PC-3 (cell line): ENCODE results near the gene SLC16A3. TPM values are rescaled to one million over a fixed set of nuclear protein-coding genes. Genes with fewer than 3 reads are reported as not detected.

ENCODE experiments used
- ATAC-seq: fragments of 200-7000 bp; cut with Tn5 transposase; 2 replicates; pipeline ENCODE4 v1.9.1; 2020; ENCODE audit warnings: mild to moderate bottlenecking, moderate library complexity
- BruUV-seq: library from RNA; stranded (reverse); fragments of 400-500 nt; replicated peaks from 2 replicates; lab custom pipeline; 2021; lab: Mats Ljungman, UMichigan
- CTCF ChIA-PET: fragments of 300-600 bp; sonication (Branson Sonifier 250); formaldehyde crosslinking; loops from one replicate; lab custom pipeline; 2022; ENCODE audit warnings: antibody characterized with exemption; lab: Charles Lee
- POLR2A ChIA-PET: fragments of 300-600 bp; sonication (Branson Sonifier 250); formaldehyde crosslinking; loops from one replicate; lab custom pipeline; 2022; ENCODE audit warnings: antibody characterized with exemption; ENCODE audit not compliant: unreplicated experiment; lab: Charles Lee
- DNase-seq: peaks from one replicate; pipeline ENCODE4 v3.0.0-alpha.2; 2015
- H2AFZ ChIP-seq: fragments of 300-600 bp; sonication (generic); 2 replicates; pipeline ENCODE4 v1.6.0; 2016; ENCODE audit warnings: antibody characterized with exemption, low read length
- H3F3A ChIP-seq: fragments of 300-600 bp; sonication (generic); one replicate; pipeline ENCODE4 v1.6.0; 2017; ENCODE audit warnings: antibody characterized with exemption, low read length, control low read depth, mild to moderate bottlenecking; ENCODE audit not compliant: unreplicated experiment
- H3K27ac ChIP-seq: fragments of 300-600 bp; sonication (generic); 2 replicates; pipeline ENCODE4 v1.5.1; 2016; ENCODE audit warnings: mild to moderate bottlenecking, low read length
- H3K27me3 ChIP-seq: fragments of 300-600 bp; sonication (generic); 2 replicates; pipeline ENCODE4 v1.6.1; 2016; ENCODE audit warnings: low read length, mixed read lengths
- H3K36me3 ChIP-seq: fragments of 300-600 bp; sonication (generic); 2 replicates; pipeline ENCODE4 v1.6.1; 2016; ENCODE audit warnings: low read depth, mixed run types, low read length, mixed read lengths
- H3K4me1 ChIP-seq: fragments of 300-600 bp; sonication (generic); 2 replicates; pipeline ENCODE4 v1.5.1; 2016; ENCODE audit warnings: low read length; ENCODE audit not compliant: insufficient read depth
- H3K4me2 ChIP-seq: fragments of 300-600 bp; sonication (generic); 2 replicates; pipeline ENCODE4 v1.6.0; 2016; ENCODE audit warnings: low read length
- H3K4me3 ChIP-seq: fragments of 300-600 bp; sonication (generic); 2 replicates; pipeline ENCODE4 v1.5.1; 2016; ENCODE audit warnings: mild to moderate bottlenecking, low read length, mixed read lengths
- H3K79me2 ChIP-seq: fragments of 300-600 bp; sonication (generic); 2 replicates; pipeline ENCODE4 v1.6.1; 2017; ENCODE audit warnings: low read length, mixed read lengths
- H3K9ac ChIP-seq: fragments of 300-600 bp; sonication (generic); 2 replicates; pipeline ENCODE4 v1.6.0; 2016; ENCODE audit warnings: mild to moderate bottlenecking, low read length
- H3K9me2 ChIP-seq: fragments of 300-600 bp; sonication (generic); replicated peaks from 2 replicates; pipeline ENCODE4 v1.6.1; 2016; ENCODE audit warnings: mixed run types, low read length, mixed read lengths
- H3K9me3 ChIP-seq: fragments of 300-600 bp; sonication (generic); 2 replicates; pipeline ENCODE4 v1.6.1; 2016; ENCODE audit warnings: low read length, mixed read lengths
- H4K20me1 ChIP-seq: fragments of 300-600 bp; sonication (generic); 2 replicates; pipeline ENCODE4 v1.6.1; 2016; ENCODE audit warnings: low read length, mixed read lengths
- EZH2 ChIP-seq: fragments of 300-600 bp; sonication (generic); IDR thresholded peaks from one replicate; pipeline ENCODE4 v1.6.1; 2017; ENCODE audit warnings: antibody characterized with exemption, mild to moderate bottlenecking, low read length; ENCODE audit not compliant: unreplicated experiment
- EZH2phosphoT487 ChIP-seq: fragments of 300-600 bp; sonication (generic); IDR thresholded peaks from 2 replicates; pipeline ENCODE4 v1.6.1; 2018; ENCODE audit warnings: mild to moderate bottlenecking, antibody characterized with exemption, low read length, borderline replicate concordance
- intact Hi-C: fragments of 100-400 bp; cut with micrococcal nuclease; formaldehyde crosslinking; loops from 2 replicates; pipeline ENCODE4 v1.9.0; 2023
- total RNA-seq: library from RNA; depleted of rRNA; stranded (reverse); fragments of >200 nt; gene quantifications from 2 replicates; pipeline ENCODE4 v1.2.3, GENCODE V29; 2014
- TF ChIP-seq, protein P1 (sequence below): fragments of 300-600 bp; sonication (generic); conservative IDR thresholded peaks from 2 replicates; pipeline ENCODE4 v1.5.1; 2017; ENCODE audit warnings: antibody characterized with exemption, low read depth, mild to moderate bottlenecking, low read length

SLC16A3 gene
- total RNA-seq, 1 experiment from 2014 or later = 286 TPM

DNA sequence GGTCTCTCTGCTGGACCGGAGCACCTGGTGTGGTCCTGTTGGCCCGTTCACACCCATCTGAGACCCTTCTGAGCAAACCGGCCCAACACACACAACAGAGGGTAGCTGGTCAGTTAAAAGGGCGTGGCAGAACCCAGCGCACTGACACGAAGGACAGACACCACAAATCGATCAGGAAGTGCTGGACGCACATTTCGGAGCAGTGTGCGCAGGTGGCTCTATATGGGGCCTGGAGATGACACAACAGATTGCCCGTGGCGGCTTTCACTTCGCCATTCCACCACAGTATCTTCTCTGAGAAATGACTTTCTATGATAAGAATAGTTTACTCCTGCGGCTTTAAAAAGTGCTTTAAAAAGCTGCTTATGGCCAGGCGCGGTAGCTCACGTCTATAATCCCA lies 28.7 kb upstream of the SLC16A3 start:
- peaks cover 1% of the 10 kb centered on the region; the same call in 1 of the 2 replicates for H3K36me3 ChIP-seq
- ChIA-PET POLR2A (no interaction called here), CTCF (no interaction called here)
- no TSS peak for BruUV-seq
- no peak overlapping the region for H3K4me2 ChIP-seq
- no peaks in the 10 kb centered on the region for H3K9me2 ChIP-seq
- H3K27me3 ChIP-seq = no peaks in the 10 kb centered on the region
- no peaks in the 10 kb centered on the region for H4K20me1 ChIP-seq
- peaks cover 9% of the 10 kb centered on the region for H3K4me1 ChIP-seq
- H2AFZ ChIP-seq = no peak overlapping the region
- H3K4me3 ChIP-seq = no peak overlapping the region
- DNase-seq (no peak), ATAC-seq (no peak)
- H3K79me2 ChIP-seq = peaks cover 9% of the 10 kb centered on the region; the same call in 1 of the 2 replicates
- H3K9me3 ChIP-seq = no peaks in the 10 kb centered on the region
- TF ChIP-seq, protein P1, sequence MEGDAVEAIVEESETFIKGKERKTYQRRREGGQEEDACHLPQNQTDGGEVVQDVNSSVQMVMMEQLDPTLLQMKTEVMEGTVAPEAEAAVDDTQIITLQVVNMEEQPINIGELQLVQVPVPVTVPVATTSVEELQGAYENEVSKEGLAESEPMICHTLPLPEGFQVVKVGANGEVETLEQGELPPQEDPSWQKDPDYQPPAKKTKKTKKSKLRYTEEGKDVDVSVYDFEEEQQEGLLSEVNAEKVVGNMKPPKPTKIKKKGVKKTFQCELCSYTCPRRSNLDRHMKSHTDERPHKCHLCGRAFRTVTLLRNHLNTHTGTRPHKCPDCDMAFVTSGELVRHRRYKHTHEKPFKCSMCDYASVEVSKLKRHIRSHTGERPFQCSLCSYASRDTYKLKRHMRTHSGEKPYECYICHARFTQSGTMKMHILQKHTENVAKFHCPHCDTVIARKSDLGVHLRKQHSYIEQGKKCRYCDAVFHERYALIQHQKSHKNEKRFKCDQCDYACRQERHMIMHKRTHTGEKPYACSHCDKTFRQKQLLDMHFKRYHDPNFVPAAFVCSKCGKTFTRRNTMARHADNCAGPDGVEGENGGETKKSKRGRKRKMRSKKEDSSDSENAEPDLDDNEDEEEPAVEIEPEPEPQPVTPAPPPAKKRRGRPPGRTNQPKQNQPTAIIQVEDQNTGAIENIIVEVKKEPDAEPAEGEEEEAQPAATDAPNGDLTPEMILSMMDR = no peak
- TF ChIP-seq EZH2phosphoT487 (no peak), EZH2 (no peak)
- no peak overlapping the region for H3K27ac ChIP-seq
- H3F3A ChIP-seq = no peaks in the 10 kb centered on the region
- H3K9ac ChIP-seq = no peak overlapping the region
- intact Hi-C loops = no loop called here

DNA sequence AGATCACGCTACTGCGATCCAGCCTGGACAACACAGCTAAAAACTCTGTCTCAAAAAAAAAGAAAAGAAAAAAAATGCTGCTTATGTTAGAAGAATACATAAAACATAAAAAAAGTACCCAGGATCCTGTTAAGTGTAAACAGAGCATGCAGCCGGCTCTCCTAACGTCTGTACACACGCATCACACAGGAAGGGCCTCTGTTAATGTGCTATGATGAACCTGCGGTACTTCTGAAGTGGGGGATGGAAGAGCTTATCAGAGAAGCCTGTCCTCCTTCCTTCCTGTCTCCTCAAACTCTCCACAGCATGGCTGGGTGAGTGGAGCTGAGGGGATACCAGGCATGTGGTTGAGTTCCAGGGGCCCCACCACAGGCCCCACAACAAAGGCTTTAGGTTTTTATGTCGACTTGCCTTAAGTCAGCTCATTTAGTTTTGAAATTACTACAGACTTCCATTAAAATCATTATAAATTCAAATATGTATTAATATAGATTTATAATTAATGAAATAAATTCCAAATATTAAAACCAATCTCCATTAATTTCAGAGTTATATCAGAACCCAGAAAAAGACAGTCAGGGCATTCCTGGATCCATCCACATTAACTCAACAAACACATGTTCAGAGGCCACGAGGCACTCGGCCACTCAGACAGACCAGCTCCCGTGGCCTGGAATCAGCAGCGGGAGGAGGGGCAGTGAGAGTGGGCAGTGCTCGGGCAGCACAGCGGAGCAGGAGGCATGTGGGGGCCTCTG lies 27.9 kb upstream of the SLC16A3 start:
- H3K9ac ChIP-seq = no peak overlapping the region
- no peaks in the 10 kb centered on the region for H4K20me1 ChIP-seq
- no peak overlapping the region for H3K27ac ChIP-seq
- no peak for ATAC-seq
- H3K36me3 ChIP-seq = no peaks in the 10 kb centered on the region
- H3K27me3 ChIP-seq = no peaks in the 10 kb centered on the region
- intact Hi-C loops = no loop called here
- no peak overlapping the region for H3K4me3 ChIP-seq
- peaks cover 13% of the 10 kb centered on the region; the same call in 1 of the 2 replicates for H3K79me2 ChIP-seq
- H3F3A ChIP-seq = peaks cover 5% of the 10 kb centered on the region
- no peaks in the 10 kb centered on the region for H3K9me2 ChIP-seq
- ChIA-PET CTCF (interaction anchor here (0.7 kb wide), 1 partner anchor 31 kb away, joined by 3 read pairs; no protein-coding TSS in a partner anchor), POLR2A (no interaction called here)
- TF ChIP-seq, protein P1 = no peak
- no peak for TF ChIP-seq EZH2
- TF ChIP-seq EZH2phosphoT487 = no peak
- no peak overlapping the region for H2AFZ ChIP-seq
- BruUV-seq = no TSS peak
- no peak for DNase-seq
- peaks cover 17% of the 10 kb centered on the region for H3K4me1 ChIP-seq
- no peak overlapping the region for H3K4me2 ChIP-seq
- H3K9me3 ChIP-seq = no peaks in the 10 kb centered on the region

DNA sequence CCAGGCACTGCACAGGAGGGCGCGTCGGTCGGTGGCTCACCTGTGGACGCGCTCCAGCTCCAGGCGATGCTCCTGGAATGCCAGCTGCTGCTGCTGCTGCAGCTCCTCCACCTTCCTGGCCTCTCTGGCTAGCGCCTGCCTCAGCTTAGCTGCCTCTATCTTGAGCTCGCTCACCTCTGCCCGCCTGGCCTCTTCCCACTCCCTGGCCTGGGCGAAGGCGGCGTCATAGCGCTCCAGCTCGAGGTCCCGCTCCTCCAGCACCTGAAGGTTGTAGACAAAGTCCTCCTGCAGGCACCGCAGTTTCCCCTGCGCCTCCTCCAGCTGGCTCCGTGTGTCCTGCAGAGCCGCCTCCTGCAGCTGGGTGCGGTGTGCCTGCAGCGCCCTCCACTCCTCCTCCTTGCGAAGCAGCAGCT lies 27.3 kb upstream of the SLC16A3 start:
- no peaks in the 10 kb centered on the region for H3K9me3 ChIP-seq
- TF ChIP-seq EZH2phosphoT487 = no peak
- TF ChIP-seq EZH2 = no peak
- TF ChIP-seq, protein P1 = no peak
- DNase-seq = no peak
- no peaks in the 10 kb centered on the region for H3K36me3 ChIP-seq
- no peak for ATAC-seq
- ChIA-PET CTCF (no interaction called here), POLR2A (no interaction called here)
- no peak overlapping the region for H3K27ac ChIP-seq
- no peak overlapping the region for H3K4me3 ChIP-seq
- peaks cover 5% of the 10 kb centered on the region for H3F3A ChIP-seq
- no peaks in the 10 kb centered on the region for H3K27me3 ChIP-seq
- H4K20me1 ChIP-seq = no peaks in the 10 kb centered on the region
- no peaks in the 10 kb centered on the region for H3K9me2 ChIP-seq
- no peak overlapping the region for H3K4me2 ChIP-seq
- no peak overlapping the region for H2AFZ ChIP-seq
- BruUV-seq = no TSS peak
- intact Hi-C loops = no loop called here
- no peak overlapping the region for H3K9ac ChIP-seq
- H3K79me2 ChIP-seq = peaks cover 13% of the 10 kb centered on the region; the same call in 1 of the 2 replicates
- H3K4me1 ChIP-seq = peaks cover 23% of the 10 kb centered on the region
